Cardiac muscle cell (in vitro differentiated cells and primary cell): Measurements from ENCODE around the gene AKAP8L. TPM values are rescaled to one million over a fixed set of nuclear protein-coding genes. Genes with fewer than 3 reads are reported as not detected.

Source experiments
- DNase-seq, 2 donors: peaks; one replicate each; pipeline versions ENCODE4 v3.0.0 to v3.0.0-alpha.2; 2010 to 2017; ENCODE audit warnings: low read depth in 1 of 2, low spot score in 1 of 2
- H3K27ac ChIP-seq: fragments of 200-600 bp; sonication (generic); 2 replicates; pipeline ENCODE4 v1.5.1; 2016
- H3K27me3 ChIP-seq: fragments of 200-600 bp; sonication (generic); 2 replicates; pipeline ENCODE4 v1.6.0; 2016; ENCODE audit warnings: control low read depth
- H3K36me3 ChIP-seq: fragments of 200-600 bp; sonication (generic); 2 replicates; pipeline ENCODE4 v1.5.1; 2016; ENCODE audit warnings: control low read depth
- H3K4me1 ChIP-seq: fragments of 200-600 bp; sonication (generic); 2 replicates; pipeline ENCODE4 v1.8.1; 2017; ENCODE audit warnings: low read depth, mild to moderate bottlenecking, mixed run types
- H3K4me3 ChIP-seq: fragments of 200-600 bp; sonication (generic); 2 replicates; pipeline ENCODE4 v1.5.1; 2016; ENCODE audit warnings: mild to moderate bottlenecking
- H3K9me3 ChIP-seq: fragments of 200-600 bp; sonication (generic); 2 replicates; pipeline ENCODE4 v1.5.1; 2017; ENCODE audit warnings: low read depth, mild to moderate bottlenecking, control low read depth
- CTCF ChIP-seq: IDR thresholded peaks from 2 replicates; pipeline ENCODE4 v1.5.1; 2012; ENCODE audit warnings: low read depth, mild to moderate bottlenecking, low read length
- polyA plus RNA-seq: library from polyadenylated mRNA; unstranded; fragments of >200 nt; fragmentation: Nextera tagmentation; extraction: Ambion mirVana; gene quantifications from 2 replicates; pipeline ENCODE4 v1.2.1, GENCODE V29; 2016
- total RNA-seq: library from RNA; depleted of rRNA; stranded (reverse); fragments of >200 nt; gene quantifications from 2 replicates; pipeline ENCODE4 v1.2.3, GENCODE V29; 2016

Gene AKAP8L
- total and polyA plus RNA-seq, 2 experiments from 2014 or later, result 235 to 410 TPM

DNA sequence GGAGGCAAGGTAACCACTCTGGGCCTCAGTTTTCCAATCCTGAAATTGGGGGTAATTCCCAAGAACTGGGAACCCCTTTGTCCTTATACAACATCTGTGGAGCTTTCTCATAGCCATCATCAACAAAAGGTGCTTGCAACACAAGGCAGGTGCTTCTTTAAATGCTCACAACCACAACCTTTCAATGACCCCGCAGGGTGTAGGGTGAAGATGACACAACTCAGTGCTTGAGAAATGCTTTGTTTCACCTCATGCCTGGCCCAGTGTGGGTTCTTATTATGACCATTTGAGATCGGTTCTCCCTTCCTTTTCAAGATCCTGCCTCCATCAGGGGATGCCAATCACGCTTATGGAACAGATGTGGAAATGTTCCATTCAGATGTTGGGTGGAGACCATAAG, 22.5 kb upstream of the AKAP8L start:
- Histone ChIP-seq H3K27me3 (no peaks in the 10 kb centered on the region), H3K27ac (no peak overlapping the region), H3K9me3 (no peaks in the 10 kb centered on the region), H3K4me3 (no peak overlapping the region), H3K36me3 (peaks cover 4% of the 10 kb centered on the region), H3K4me1 (no peaks in the 10 kb centered on the region)
- TF ChIP-seq CTCF, result no peak
- DNase-seq, result no peak

- Histone ChIP-seq H3K27me3 (no peaks in the 10 kb centered on the region), H3K9me3 (no peaks in the 10 kb centered on the region), H3K27ac (no peak overlapping the region), H3K4me3 (no peak overlapping the region), H3K36me3 (peaks cover 4% of the 10 kb centered on the region), H3K4me1 (no peaks in the 10 kb centered on the region)
- no peak for DNase-seq
- TF ChIP-seq CTCF, result no peak
These were observed 21.2 kb upstream of the AKAP8L start for GRCh38 chr19:15439821-15440641.

GRCh38 chr19:15439078-15439799, 20.5 kb upstream of the AKAP8L start:
- Histone ChIP-seq H3K36me3 (peaks cover 4% of the 10 kb centered on the region), H3K27me3 (no peaks in the 10 kb centered on the region), H3K27ac (no peak overlapping the region), H3K9me3 (no peaks in the 10 kb centered on the region), H3K4me3 (no peak overlapping the region), H3K4me1 (no peaks in the 10 kb centered on the region)
- no peak for TF ChIP-seq CTCF
- DNase-seq, result no peak

DNA sequence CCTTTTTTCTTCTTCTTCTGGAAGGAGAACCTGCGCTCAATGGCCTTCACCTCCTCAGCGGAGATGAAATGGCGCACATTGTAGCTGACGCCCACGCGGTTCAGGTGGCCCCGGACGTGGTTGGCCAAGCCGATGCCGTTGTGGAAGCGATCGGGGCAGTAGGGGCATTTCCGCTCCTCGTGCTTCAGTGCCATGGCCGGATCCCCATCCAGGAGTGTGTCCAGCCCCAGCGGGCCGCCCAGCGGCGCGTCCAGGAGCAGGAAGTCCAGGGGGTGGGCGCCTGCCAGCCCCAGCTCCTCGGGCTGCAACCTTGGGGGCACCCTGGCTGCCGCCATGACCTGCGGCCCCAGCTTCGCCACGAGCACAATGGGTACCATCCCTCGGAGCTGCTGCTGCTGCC, 19.8 kb upstream of the AKAP8L start:
- DNase-seq, result no peak
- no peaks in the 10 kb centered on the region for H3K4me1 ChIP-seq
- H3K27ac ChIP-seq, result no peak overlapping the region
- TF ChIP-seq CTCF, result no peak
- H3K36me3 ChIP-seq, result peaks cover 4% of the 10 kb centered on the region
- no peaks in the 10 kb centered on the region for H3K27me3 ChIP-seq
- H3K4me3 ChIP-seq, result no peak overlapping the region
- H3K9me3 ChIP-seq, result no peaks in the 10 kb centered on the region

GRCh38 chr19:15438124-15438496, 19.3 kb upstream of the AKAP8L start:
- H3K4me3 ChIP-seq, result no peak overlapping the region
- H3K4me1 ChIP-seq, result no peaks in the 10 kb centered on the region
- TF ChIP-seq CTCF, result no peak

More at GRCh38 chr19:15438124-15438496, 19.3 kb upstream of the AKAP8L start:
- no peaks in the 10 kb centered on the region for H3K9me3 ChIP-seq
- H3K27me3 ChIP-seq, result no peaks in the 10 kb centered on the region
- no peak overlapping the region for H3K27ac ChIP-seq
- DNase-seq, result no peak
- peaks cover 4% of the 10 kb centered on the region for H3K36me3 ChIP-seq
